Ishikawa (cell line): ENCODE data around the gene GAPDHS.

Experiments used
- CEBPB ChIP-seq: IDR thresholded peaks from 2 replicates; pipeline ENCODE4 v1.6.1; 2012
- CREB1 ChIP-seq: IDR thresholded peaks from 2 replicates; pipeline ENCODE4 v1.6.1; 2012; ENCODE audit warnings: low read depth
- EGR1 ChIP-seq: IDR thresholded peaks from 2 replicates; pipeline ENCODE4 v1.6.1; 2012
- EP300 ChIP-seq: IDR thresholded peaks from 2 replicates; pipeline ENCODE4 v1.6.1; 2012; ENCODE audit warnings: borderline replicate concordance
- FOXM1 ChIP-seq: IDR thresholded peaks from 2 replicates; pipeline ENCODE4 v1.6.1; 2012; ENCODE audit warnings: low read depth, borderline replicate concordance
- NFIC ChIP-seq: IDR thresholded peaks from 2 replicates; pipeline ENCODE4 v1.6.1; 2012
- RAD21 ChIP-seq: IDR thresholded peaks from 2 replicates; pipeline ENCODE4 v1.6.1; 2012; ENCODE audit warnings: low read depth
- REST ChIP-seq: IDR thresholded peaks from 2 replicates; pipeline ENCODE4 v1.6.1; 2012; ENCODE audit warnings: low read depth, mild to moderate bottlenecking
- TAF1 ChIP-seq: IDR thresholded peaks from 2 replicates; pipeline ENCODE4 v1.6.1; 2012; ENCODE audit warnings: low read depth, mild to moderate bottlenecking
- TCF12 ChIP-seq: IDR thresholded peaks from 2 replicates; pipeline ENCODE4 v1.6.1; 2012; ENCODE audit warnings: low read depth
- TEAD4 ChIP-seq: IDR thresholded peaks from 2 replicates; pipeline ENCODE4 v1.6.1; 2012
- USF1 ChIP-seq: IDR thresholded peaks from 2 replicates; pipeline ENCODE4 v1.6.1; 2012
- YY1 ChIP-seq: IDR thresholded peaks from 2 replicates; pipeline ENCODE4 v1.6.1; 2012; ENCODE audit warnings: low read depth
- ZBTB7A ChIP-seq: IDR thresholded peaks from 2 replicates; pipeline ENCODE4 v1.6.1; 2012; ENCODE audit warnings: low read depth
- TF ChIP-seq, protein P1 (sequence below): IDR thresholded peaks from 2 replicates; pipeline ENCODE4 v1.6.1; 2012

Gene GAPDHS

DNA sequence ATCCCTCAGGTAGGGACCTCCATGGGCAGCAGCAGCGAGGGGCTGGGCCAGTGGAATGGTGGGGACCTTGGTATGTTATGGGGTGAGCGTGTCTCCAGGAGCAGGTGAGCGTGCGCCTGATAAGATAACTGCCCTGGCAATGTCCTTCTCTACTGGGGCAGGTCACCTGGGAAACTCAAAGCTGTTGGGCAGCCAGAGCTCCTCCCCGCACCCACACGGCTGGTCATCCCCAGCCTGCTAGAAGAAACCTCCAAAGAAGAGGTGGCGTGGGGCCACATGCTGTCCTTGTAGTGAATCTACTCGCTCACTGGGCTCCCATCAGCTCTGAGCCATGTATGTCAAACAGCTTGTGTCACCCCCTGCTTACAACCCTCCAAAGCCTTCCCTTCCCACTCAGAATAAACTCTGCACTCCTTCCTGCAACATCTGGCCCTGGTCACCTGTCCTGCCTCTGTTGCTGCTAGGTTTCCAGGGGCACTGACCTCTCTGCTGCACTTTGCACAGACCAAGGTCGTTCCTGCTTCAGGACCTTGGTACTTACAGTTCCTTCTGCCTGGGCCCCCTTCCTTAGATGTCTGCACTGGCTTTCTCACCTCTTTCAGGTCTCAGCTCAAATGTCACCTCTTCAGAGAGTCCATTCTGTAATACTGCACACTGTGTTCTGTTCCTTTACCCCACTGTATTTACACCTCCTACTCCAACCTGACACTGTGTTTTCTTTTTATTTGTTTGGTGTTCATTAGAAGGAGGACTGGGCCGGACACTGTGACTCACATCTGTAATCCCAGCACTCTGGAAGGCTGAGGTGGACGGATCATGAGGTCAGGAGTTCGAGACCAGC, 32.0 kb downstream of the GAPDHS start:
- TF ChIP-seq, protein P1, sequence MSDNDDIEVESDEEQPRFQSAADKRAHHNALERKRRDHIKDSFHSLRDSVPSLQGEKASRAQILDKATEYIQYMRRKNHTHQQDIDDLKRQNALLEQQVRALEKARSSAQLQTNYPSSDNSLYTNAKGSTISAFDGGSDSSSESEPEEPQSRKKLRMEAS: no peak
- TF ChIP-seq FOXM1 (no peak), ZBTB7A (no peak)

GRCh38 chr19:35566738-35567137, 33.5 kb downstream of the GAPDHS start:
- TF ChIP-seq CEBPB: 0 out of 2 replicates have a peak, but pooled peaks have one; percentile 5
- no peak for TF ChIP-seq EGR1

DNA sequence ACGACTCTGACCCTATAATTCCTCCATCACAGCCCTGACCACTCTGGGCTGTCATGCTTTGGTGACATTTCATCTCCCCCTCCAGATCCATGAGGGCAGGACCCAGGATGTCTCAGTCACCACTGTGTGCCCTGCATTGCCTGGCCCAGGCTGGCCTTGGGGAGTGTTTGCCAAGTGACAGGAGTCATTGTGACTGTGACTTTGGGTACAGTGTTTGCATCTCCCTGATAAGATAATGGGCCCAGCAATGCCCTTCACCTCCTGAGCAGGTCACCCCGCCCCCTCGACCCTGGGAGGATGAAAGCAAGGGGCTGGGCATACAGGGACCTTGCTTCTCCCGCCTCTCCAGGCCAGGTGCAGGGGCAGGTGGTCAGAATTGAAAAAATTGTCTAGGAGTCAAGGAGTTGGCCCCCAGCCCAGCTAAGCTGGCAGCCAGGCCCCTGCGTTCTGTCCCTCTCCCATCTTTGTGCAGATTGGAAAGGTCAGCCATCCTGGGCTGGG, 36.1 kb downstream of the GAPDHS start:
- no peak for TF ChIP-seq FOXM1
- no peak for TF ChIP-seq TCF12
- TF ChIP-seq USF1: no peak
- TF ChIP-seq RAD21: no peak
- TF ChIP-seq CREB1: no peak
- TF ChIP-seq CEBPB: no peak
- no peak for TF ChIP-seq TAF1
- no peak for TF ChIP-seq EP300
- no peak for TF ChIP-seq ZBTB7A
- no peak for TF ChIP-seq TEAD4
- TF ChIP-seq EGR1: no peak
- TF ChIP-seq YY1: no peak
- TF ChIP-seq REST: no peak
- no peak for TF ChIP-seq NFIC
- TF ChIP-seq, protein P1: no peak

- TF ChIP-seq USF1: no peak
- no peak for TF ChIP-seq EGR1
- TF ChIP-seq TAF1: no peak
- TF ChIP-seq, protein P1: no peak
- TF ChIP-seq YY1: no peak
Observed at GRCh38 chr19:35571406-35571965, 38.2 kb downstream of the GAPDHS start.

DNA sequence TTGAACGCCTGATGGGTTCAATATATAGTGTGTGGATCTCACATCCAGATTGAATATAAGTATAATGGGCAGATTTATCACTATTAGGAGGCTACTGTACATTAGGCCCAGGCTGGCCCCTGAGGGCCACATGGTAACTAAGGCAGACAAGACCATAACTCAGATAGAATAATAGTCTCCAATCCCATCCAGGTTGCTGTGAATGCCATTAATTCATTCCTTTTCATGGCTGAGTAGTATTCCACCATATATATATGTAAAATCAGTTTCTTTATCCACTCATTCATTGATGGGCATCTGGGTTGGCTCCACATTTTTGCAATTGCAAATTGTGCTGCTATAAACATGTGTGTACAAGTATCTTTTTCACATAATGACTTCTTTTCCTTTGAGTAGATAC, 44.7 kb downstream of the GAPDHS start:
- no peak for TF ChIP-seq CREB1
- no peak for TF ChIP-seq FOXM1
- TF ChIP-seq NFIC: no peak
- no peak for TF ChIP-seq YY1
- TF ChIP-seq TCF12: no peak
- no peak for TF ChIP-seq TEAD4
- TF ChIP-seq CEBPB: no peak
- no peak for TF ChIP-seq REST
- no peak for TF ChIP-seq RAD21
- no peak for TF ChIP-seq EGR1
- TF ChIP-seq EP300: no peak
- no peak for TF ChIP-seq TAF1
- no peak for TF ChIP-seq USF1
- TF ChIP-seq, protein P1: no peak
- TF ChIP-seq ZBTB7A: no peak
